ENCODE results near the gene SV2C.
"Not testable (repeated sequence)": the region's sequence is repeated elsewhere in the genome, so short reads cannot be mapped to it uniquely, and the experiment has no call there.

SV2C gene

DNA sequence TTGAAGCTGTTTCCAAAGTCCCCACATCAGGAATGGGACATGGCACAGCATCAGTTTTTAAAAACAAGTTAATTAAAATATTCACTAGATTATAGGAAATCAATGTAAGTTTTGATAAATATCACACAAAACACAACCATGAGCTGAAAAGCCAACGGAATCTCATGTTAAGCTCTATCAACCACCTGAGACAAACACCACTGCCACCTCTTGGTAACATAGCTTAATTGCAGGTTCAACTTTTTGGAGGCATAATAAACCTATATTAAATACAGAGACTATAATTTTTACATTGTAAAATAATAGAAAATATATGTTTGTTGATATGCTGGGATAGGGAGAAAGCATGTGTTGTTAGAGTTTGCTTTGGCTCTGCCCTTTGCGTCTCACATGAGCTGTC, 126.1 kb downstream of the SV2C start:
- no peak for DNase-seq

DNA sequence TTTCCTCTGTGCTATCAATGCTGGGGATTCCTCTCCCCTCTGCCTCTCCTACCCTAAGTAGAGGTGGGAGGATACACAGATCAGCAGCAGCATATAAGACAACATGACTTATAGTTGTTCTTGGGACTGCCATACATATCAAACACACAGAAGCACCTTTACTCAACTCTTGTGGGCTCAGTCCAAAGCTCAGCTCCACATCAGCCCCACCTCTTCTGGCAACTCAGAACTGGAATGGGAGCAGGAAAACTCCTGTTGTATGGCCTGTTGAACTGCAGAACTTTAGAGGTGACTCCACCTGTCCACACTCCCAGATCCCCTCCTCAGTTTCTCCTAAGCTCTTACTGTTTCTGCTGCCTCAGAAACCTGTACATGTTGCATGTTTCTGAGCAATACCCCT, 127.8 kb downstream of the SV2C start:
- DNase-seq = no peak

DNA sequence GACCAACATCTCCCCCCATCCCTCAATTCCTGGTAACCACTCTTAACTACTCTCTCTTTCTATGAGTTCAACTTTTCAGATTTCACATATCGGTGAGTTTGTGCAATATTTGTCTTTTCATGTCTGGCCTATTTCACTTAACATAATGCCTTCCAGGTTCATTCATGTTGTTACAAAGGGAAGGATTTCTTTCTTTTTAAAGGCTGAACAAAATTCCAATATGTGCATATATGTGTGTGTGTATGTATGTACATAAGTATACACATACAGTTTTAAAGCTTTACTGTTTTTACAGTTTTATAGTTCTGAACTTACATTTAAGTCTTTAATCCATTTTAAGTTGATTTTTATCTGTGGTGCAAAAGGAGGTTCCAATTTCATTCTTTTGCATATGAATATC, 130.7 kb downstream of the SV2C start:
- no peak for DNase-seq

DNA sequence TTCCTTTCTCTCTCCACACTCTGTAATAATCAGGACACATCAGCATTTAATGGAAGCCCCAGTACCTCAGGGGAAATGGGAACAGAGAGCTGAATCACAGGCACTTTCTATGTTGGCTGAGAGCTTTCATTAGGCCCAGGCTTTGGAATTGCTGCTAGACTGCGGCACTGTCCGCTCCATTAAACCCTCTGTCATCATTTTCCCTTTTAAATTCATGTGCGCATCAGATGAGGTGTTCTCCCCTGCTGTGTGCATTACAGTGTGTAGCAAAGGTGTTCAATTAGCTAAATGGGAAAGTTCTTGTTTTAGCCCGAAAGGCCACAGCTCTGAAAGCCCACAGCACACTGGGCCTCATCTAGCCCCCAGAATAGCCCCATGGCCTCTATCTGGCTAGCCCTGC, 133.6 kb downstream of the SV2C start:
- DNase-seq = no peak

DNA sequence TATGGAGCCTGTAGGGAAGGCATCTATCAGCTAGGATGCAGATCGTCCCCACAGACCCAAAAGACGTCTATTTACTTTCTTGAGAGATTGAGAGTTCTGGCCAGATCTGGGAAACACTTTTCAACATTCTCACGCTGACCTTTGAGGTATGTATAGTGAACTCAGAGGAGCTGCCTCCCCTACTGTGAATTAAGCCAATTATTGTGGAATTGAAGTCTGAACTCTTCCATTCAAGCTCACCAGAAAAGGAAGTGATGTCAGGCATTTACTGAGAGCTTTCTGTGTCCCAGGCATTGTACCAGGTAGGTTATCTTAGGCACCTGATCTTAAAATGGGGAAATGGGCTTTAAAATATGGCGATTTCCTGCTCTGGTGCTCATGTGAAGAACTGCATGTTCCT, 136.5 kb downstream of the SV2C start:
- DNase-seq = no peak

DNA sequence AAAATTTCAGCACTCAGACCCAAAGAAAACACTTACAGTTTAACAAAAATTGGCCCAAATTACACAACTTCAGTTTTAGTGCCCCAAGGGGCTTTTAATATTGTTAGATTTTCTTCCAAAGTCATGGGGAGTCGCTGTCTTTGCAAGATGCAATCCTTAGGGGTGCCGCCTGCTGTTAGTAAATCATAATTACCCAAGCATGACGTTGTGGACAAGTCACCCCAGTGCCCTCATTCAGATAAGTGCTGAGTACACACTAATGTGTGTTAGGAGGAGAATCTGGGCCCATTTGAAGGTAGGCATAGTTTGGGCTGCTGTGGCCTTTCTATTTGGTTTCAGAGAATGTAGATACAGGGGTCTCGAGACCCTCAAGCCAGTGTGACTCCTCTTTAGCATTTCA, 138.1 kb downstream of the SV2C start:
- no peak for DNase-seq

DNA sequence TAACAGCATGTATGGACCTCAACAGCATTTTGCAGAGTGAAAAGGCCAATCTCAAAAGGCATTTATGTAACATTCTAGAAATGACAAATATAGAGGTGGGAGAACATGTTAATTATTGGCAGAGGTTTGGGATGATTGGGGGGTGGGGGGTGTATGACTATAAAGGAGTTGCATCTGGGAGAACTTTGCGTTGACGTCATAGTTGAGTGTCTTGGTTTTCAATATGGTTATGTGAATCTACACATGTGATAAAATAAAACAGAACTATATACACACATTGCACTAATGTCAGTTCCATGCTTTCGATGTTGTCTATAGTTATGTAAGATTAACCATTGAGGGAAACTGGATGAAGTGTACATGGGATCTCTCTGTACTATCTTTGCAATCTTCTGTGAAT, 139.1 kb downstream of the SV2C start:
- no peak for DNase-seq

DNA sequence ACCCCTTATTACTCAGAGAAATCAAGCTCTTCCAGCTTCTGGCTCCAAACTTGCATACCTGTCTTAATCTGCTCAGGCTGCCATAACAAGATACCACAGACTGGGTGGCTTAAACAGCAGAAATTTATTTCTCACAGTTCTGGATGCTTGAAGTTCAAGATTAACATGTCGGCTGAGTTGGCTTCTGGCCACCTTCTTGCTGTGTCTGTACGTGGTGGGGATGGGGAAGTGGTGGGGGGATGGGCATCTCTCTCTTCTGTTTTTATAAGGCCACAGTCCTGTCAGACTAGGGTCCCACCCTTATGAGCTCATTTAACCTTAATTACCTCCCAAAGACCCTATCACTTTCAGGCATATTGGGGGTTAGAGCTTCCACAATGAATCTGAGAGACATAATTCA, 140.5 kb downstream of the SV2C start:
- DNase-seq = no peak

DNA sequence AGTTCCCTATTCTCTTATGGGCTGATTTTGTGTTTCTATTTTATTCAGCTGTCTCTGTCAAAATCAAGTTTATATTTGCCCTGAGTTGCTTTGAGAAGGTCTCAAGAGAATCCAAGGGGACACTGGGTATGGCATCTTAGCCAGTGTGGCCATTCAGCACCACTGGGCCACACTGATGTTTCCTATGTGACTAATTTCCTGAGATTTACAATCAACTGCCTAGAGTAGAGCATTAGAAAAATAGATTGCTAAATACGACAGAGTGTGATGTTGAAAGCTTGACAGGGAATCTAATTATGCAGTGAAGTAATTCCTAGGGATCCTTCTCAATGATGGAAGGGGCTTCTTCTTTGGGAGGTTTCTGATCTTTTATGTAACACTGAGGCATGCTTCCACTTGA, 141.7 kb downstream of the SV2C start:
- no peak for DNase-seq

DNA sequence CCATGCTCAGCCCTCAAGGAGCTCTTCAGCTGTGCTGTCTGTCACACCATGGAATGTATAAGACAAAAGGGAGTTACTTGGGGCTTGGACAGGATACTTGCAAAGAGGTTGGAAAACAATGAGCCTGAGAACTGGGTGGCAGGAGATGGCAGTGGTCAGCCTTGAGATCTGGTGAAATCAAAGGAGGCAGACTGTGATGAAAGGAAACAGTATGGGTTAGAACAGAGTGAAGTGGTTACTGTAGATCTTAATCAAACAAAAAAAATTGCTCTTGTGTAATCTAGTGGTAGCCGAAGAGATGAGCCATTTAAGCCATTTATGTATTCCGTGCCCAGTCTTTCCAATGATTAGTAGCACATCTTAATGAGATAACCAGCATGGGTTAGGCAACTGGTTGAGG, 142.2 kb downstream of the SV2C start:
- DNase-seq = no peak

DNA sequence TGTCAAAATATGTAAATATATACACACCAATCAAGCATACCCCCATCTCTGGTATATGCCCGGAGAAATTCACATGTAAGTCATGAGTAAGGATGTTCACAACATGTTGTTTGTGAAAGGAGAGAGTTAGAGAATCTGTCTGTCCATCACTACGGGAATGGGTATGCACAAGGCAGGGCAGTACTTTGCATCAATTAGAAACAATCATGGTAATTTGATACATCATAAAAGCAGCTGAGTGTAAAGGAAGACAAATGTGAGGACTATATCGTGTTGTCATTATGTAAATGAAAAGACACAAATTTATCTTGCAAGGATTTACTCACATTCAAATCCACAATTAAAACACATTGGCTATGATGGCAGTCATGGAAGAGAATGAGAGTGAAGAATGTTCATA, 146.7 kb downstream of the SV2C start:
- no peak for DNase-seq

DNA sequence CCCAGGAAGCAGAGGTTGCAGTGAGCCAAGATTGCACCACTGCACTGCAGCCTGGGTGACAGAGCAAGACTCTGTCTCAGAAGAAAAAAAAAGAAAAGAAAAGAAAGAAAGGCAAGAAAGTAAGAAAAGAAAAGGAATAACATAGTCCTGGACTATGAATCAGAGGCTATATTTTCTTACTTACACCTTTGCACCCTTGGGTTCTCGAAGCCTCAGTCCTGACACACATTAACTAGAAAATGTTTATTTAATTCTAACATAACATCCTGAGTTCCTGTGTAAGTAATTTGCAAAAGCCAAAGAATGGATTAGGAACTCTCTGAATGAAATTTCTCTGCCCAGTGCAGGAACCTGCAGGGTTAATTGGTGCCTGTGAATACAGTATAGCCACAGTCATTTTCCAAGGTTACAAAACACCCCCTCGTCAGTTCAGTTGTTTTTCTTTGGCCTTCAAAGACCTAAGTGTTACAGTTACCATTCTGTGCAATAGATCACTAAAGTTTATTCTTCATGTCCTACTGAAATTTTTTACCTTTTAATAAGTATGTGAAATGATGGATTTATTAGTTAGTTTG, 147.6 kb downstream of the SV2C start:
- no peak for DNase-seq

DNA sequence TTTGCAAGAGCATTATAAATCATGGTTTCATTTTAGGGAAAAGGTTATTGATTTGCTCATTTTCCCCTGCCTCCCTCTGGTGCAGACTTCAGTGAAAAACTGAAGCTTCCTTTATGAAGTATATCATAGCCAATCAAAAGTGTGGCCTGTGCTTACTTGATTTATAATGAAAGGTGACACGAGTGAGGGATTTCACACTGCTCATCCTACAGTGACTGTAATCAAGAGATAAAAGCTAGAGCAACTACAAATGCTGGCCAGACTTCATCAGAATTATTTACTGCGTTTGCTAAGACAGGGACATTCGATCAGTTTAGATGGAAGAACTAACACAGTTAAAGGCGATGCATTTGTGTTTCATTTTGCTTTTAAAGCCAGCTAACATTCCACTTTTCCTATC, 151.5 kb downstream of the SV2C start:
- DNase-seq = no peak

DNA sequence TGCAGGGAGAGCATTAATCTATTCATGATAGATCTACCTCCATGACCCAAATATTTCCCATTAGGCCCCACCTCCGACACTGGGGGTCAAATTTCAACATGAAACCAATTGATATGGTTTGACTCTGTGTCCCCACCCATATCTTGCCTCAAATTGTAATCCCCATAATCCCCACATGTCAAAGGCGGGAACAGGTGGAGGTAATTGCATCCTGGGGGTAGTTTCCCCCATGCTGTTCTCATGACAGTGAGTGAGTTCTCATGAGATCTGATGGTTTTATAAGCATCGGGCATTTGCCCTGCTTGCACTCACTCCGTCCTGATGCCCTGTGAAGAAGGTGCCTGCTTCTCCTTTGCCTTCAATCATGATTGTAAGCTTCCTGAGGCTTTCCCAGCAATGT, 153.5 kb downstream of the SV2C start:
- no peak for DNase-seq

DNA sequence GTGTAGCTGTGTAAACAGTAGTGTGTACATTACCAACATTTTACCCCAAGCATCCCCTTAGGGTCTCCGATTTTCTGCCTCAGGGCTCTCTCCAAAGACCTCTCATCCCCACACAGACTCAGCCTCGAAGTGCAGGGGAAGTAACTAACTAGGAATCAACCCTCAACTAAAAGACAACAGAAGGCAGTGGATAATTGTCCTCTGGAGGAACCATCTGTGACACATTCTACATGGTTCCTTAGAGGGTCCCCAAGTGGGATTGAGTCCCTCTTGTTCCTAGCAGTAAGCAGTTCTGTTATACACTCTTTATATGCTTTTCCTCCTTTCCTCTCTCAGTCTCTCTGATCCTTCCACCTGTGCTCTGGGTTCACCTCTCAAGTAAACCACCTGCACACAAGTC, 157.2 kb downstream of the SV2C start:
- DNase-seq = no peak

DNA sequence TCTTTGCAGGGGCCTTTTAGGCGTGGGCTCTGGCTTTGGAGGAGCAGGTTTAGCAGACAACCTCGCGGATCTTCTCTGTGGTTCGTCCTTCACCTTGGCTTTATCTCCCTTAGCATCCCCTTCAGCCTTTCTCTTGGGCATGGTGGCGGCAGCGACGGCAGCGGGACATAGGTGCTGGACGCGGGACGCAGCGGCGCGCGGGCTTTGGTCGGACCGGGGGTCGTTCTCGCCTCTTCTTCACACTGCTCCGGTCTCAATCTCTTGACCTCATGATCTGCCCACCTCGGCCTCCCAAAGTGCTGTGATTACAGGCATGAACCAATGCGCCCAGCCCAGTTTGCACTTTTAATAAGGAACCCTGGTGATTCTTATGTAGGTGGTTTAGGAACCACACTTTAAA, 159.0 kb downstream of the SV2C start:
- not testable (repeated sequence) for DNase-seq

DNA sequence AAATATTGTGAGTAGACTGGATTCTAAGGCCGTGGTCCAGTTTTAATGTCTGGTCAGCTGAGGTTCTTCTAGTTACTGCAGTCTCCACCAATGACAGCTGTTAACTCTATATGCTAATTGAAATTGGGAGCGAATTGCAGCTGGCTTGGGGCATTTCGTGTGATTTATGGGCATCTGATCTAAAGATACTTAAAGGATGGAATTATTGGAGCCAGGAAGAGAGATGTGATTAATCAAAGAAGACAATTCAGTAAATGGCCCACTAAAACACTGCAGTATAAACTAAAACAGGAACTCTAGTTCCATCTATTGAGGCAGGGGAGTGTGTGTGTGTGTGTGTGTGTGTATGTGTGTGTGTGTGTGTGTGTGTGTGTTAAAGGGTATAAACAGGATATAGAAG, 162.4 kb downstream of the SV2C start:
- no peak for DNase-seq

DNA sequence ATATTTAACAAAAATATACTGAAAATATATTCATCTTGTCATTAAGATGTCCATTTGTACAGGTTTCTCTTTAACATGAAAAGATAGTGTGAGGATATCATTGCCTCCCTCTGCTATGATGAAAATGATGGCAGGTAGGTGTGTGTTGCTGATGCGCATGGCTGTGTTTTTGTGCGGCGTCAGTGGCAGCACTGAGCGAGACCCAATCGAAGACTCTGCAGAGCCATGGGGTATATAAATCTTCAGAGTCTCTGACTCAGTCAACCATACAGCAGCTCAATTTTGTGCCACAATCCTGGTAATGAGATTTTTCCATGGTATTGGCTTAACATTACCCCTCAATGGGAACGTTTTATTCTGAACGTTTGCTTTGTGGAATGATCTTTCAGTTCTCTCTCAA, 166.4 kb downstream of the SV2C start:
- no peak for DNase-seq

DNA sequence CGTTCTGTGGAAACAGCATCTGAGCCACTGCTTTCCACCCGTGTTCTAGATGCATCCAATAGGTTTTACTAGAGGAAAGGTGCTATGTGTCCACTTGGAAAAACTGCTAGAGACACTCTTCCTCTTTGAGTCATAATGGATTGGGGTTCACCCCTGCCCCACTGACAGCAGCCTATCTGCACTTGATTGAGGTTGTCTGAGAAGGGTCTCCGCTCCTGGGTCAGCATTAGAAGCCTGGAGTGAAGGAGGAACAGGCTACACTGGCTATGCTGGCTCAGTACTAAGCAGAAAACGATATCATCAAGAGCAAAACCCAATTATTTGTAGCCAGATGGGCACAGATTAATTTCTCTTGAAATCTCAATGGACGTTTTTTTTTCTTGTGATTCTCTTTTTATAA, 167.3 kb downstream of the SV2C start:
- no peak for DNase-seq

DNA sequence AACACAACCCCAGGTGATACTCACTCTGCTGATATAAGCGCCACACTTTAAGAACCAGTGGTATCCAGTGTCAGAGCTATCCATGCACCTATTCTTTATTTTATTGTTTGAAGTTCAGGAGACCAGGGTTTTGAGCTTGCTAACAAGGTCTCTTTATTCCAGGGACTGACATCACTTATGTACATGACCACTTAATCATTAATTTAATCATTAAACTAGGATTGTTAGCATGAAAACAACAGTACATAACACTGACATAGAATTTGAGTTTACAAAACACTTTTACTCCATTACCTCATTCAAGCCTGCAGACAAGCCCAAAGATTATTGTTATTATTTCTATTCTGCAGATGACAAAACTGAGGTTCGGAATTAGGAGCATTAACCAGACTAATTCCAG, 168.5 kb downstream of the SV2C start:
- no peak for DNase-seq

DNA sequence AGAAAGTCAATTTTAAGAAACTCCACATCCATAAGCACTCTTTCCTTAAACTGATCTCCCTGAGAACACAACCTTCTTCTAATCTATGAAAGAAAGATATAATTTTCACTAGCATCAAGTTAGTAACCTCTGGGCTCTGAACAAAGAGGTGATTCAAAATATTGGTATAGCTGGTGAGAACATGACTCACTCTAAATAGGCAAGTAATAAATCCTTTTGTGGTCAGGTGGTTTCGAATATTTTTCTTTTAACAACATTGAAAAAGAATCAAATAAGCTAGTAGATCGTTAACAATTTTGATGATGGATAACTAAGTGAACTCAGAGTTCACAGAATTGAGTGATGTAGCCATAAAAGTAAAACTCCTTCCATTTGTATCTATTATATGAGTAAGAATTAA, 169.3 kb downstream of the SV2C start:
- DNase-seq = no peak

DNA sequence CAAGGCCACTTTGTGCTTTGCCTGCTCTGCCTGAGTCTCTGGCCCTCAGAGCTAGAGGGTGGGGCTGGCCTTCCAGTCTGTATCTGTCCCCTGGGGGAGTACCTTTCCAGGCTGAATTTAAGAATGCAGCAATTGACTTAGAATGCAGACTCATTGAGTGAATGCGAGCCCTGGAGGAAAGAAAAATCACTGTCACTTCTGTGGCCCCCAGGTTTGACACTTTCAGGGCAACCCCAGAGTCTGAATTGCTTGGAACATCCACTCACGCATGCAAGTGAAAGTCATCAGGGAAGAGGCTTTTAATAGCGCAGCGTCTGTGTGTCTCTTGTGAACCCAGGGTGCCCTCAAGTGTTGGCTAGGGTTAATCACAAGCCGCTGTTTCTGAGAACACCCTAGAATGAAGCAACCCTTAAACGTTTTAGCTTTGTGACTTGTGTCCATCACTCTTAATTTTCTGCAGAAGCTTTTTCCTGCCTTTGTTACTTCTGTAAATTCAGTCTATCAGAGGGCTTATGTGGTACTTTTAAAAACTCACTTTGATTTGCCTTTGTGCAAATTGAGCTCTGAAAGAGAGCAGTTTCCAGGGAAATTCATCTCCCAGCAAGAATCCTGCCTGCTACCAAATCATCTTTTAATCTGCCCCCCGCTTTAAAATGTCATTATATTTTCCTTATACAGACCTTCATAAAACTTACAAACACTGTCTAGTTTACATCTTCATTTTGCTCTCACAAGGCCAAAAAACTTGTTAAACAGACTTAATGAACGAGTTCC, 173.1 kb downstream of the SV2C start:
- DNase-seq = peak; percentile 0

DNA sequence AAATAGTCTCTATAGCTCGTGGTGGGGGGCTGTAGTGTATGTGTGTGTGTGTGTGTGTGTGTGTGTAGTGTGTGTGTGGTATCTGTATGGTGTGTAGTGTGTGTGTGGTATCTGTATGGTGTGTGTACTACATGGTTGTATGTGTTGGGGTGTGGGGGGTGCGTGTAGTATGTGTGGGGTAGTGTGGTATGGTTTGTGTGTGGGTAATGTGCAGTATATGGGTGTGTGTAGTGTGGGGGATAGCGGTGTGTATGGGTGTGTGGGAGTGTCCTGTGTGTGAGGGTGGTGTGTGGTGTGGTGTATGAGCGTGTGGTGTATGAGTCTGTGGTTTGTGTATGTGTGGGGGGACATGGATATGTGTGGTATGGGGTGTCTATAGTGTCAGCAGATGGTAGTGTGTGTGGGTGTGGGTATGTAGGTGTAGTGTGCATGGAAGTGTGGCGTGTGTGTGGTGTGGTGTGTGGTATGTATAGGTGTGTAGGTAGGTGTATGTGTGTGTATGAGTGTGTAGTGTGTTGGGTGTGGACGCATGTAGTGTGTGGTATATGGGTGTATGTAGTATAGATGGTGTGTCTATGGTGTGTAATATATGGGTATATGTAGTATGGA, 174.1 kb downstream of the SV2C start:
- no peak for DNase-seq

DNA sequence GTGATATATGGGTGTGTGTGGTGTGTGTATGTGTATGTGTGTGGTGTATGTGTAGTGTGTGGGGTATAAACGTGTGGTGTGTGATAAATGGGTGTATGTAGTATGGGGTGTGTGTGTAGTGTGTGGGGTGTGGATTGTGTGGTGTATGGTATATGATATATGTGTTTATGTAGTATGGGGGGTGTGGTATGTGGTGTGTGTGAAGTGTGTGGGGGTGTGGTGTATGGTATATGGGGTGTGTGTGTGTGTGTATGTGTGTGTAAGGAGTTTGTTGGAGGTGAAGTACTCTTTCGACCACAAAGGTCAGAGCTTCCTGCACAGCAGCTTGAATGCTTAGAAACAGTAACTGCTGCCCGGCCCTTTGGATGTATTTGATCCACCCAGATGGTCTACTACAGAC, 174.7 kb downstream of the SV2C start:
- DNase-seq = no peak

DNA sequence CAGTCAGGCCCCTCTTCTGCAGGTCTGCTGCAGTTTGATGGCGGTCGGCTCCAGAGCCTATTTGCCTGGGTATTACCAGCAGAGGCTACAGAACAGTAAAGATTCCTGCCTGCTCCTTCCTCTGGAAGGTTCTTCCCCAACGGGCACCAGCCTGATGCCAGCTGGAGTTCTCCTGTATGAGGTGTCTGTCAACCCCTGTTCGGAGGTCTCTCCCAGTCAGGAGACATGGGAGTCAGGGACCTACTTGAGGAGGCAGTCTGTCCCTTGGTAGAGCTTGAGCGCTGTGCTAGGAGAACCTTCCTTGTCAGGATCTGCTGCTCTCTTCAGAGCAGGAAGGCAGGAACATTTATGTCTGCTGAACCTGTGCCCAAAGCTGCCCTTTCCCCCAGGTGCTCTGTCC, 181.5 kb downstream of the SV2C start:
- no peak for DNase-seq

Data from NCI-H2227 treated with DMSO at 0.1 percent for 48 hours (cell line).